T-helper 1 cell treated with Interleukin-12 subunit alpha and Interleukin-12 subunit beta and Interleukin-4 antibody, amounts not matched to agents 30 μg/mL and 1 μg/mL, for 36 hours (primary cell): Measurements from ENCODE around the gene MYL3.

Experiments
- H3K27ac Mint-ChIP-seq: one replicate; pipeline ENCODE4 v1.8.0; 2021; ENCODE audit warnings: mild to moderate bottlenecking, mixed read lengths
- H3K27me3 Mint-ChIP-seq: one replicate; pipeline ENCODE4 v1.8.0; 2021; ENCODE audit warnings: low read depth, mixed read lengths
- H3K36me3 Mint-ChIP-seq: one replicate; pipeline ENCODE4 v1.8.0; 2021; ENCODE audit warnings: low read depth, mixed read lengths
- H3K4me1 Mint-ChIP-seq: one replicate; pipeline ENCODE4 v1.8.0; 2021; ENCODE audit warnings: low read depth, mixed read lengths
- H3K4me3 Mint-ChIP-seq: one replicate; pipeline ENCODE4 v1.8.0; 2021; ENCODE audit warnings: mild to moderate bottlenecking, moderate library complexity, mixed read lengths
- H3K9me3 Mint-ChIP-seq: one replicate; pipeline ENCODE4 v1.8.0; 2021; ENCODE audit warnings: mixed read lengths

MYL3 gene

DNA sequence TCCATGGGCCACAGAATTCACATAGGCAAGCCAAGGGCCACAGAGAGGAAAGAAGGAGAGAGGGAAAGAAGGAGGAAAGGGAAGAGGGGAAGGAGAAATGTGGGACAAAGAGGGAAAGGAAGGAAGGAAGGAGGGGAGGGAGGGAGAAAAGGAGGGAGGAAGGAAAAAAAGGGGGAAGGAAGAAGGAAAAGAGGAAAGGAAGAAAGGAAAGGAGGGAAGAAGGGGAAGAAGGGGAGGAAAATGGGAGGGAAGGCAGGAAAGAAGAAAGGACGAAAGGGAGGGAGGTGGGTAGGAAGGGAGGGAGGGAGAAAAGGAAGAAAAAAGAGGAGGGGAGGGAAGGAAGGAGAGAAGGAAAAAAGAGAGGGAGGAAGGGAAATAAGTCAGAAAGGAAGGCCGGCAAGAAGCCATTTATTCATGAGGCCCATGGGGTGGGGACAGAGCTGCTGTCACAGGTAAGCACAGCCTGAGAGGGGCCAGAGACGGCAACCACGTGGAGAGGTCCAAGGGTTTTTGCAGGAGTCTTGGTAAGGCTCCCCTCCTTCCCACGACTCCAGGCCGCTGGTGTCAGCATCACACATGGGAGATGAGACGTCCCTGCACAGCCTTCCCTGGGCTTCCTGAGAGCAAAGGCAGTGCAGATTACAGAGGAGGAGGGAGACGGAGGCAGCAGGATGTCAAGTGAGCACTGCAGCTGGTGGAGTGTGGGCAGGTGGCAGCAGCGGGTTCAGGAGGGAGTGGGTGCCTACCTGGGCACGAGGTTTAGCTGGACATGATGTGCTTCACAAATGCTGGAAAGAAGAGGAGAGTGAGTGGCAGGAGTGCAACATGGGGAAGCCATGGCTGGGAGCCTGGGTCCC is 5.5 kb downstream of the MYL3 start:
- Mint-ChIP-seq H3K27me3 (no peaks in the 10 kb centered on the region), H3K4me3 (no peak overlapping the region), H3K4me1 (no peaks in the 10 kb centered on the region), H3K9me3 (no peaks in the 10 kb centered on the region), H3K36me3 (no peaks in the 10 kb centered on the region), H3K27ac (no peak overlapping the region)

DNA sequence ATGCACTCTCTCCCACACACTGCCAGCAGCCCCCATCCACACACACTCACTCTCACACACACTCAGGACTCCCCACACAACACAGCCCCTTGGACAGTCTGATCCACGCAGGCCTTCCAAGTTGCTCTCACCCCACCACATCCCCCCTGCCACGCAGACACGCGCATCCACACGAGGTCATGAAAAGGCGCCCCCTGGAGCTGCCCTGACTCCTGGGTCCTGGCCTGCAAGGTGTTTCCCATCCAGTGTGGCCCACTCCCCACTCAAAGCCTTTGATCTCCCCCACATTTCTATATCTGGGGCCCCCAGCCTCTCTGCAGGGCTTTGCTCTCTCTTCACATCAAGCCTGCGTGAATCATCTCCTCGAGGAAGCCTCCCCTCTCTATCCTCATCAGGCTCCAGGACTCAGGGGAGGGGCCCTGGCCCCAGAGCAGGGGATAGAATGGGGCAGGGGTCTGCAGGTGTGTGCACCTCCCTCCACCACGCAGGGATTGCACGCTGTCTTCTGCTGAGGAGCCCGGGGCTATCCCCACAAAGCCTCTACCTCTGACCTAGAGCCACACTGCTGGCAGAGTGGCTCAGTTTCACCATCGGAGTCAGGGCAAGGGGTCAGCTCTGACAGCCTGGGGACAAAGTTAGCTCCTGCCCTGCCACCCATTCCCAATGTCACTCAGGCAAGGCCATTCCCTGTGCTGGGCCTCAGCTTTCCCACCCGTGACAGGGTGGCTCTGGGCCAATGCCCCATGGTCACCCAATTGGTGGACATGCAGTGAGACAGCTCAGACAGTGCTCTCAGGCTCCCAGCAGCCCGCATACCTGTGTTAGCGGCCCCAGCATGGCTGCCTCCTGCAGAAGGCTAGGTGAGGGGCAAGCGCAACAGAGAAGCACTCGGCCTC is 6.4 kb downstream of the MYL3 start:
- Mint-ChIP-seq H3K36me3 (no peaks in the 10 kb centered on the region), H3K27ac (no peak overlapping the region), H3K27me3 (no peaks in the 10 kb centered on the region), H3K9me3 (no peaks in the 10 kb centered on the region), H3K4me1 (no peaks in the 10 kb centered on the region), H3K4me3 (no peak overlapping the region)

DNA sequence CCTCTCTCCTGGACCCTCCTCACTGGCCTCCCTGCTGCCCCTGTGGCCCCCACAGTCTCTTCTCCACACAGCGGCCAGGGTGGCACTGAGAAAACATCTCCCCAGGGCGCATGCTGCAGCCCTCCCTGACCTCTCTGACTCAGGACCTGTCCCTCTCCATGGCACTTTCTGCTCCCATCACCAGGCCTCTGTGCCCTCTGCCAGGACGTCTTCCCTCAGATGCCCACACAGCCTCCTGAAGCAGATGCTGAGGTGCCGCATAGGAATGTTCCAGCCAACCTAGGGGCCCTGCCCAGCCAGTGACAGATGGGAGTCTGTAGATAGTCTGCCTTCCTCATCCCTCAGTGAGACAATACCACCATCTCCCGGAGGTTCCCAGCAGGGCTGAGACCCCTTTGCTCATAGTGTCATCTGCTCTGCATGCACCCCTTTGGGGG is 8.7 kb downstream of the MYL3 start:
- no peaks in the 10 kb centered on the region for H3K36me3 Mint-ChIP-seq
- H3K27me3 Mint-ChIP-seq = no peaks in the 10 kb centered on the region
- no peak overlapping the region for H3K4me3 Mint-ChIP-seq
- H3K4me1 Mint-ChIP-seq = no peaks in the 10 kb centered on the region
- H3K9me3 Mint-ChIP-seq = no peaks in the 10 kb centered on the region
- no peak overlapping the region for H3K27ac Mint-ChIP-seq

DNA sequence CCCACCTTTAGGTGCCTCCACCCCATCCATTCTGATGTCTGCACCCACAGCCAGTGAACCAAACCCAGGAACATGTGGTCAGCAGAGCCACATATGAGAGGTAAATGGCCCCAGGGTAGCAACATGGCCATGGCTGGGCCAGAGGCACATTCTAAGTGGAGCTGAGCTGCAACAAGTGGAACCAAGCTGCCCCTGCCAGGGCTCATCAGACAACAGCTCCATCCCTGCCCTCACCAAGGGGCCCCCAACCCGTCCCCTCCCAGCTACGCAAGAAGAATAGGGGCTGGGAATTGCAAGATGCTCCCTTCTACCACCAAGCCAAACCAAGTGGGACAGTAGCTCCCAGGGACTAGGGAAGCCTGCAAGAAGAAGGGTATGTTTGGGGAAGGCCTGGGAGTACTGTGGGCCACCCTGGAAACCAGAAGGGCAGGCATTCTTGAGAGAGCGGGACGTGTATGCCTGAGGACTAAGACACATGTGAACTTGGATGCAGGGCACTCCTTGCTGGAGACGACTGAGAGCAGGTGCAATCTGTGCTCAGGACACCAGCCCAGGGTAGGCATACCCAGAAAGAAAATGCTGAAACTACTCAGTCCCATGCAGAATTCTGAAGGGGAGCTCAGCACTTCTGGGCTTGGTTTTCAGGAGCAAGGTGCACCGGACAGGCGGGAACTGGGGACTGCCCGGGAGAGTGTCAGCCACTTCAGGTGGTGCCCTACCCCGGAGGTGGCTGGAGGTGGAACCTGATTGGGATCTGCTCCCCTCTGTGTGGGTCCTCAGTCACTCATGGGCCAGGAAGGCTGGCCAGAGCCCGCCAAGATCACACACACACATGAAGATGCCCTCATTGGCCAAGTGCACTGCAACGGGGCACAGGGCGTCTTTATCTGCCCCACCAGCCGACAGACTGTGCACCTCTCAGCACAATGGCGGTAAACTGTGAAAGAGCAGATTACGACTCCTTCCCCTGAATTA is 9.5 kb downstream of the MYL3 start:
- H3K9me3 Mint-ChIP-seq = no peaks in the 10 kb centered on the region
- no peak overlapping the region for H3K4me3 Mint-ChIP-seq
- no peaks in the 10 kb centered on the region for H3K4me1 Mint-ChIP-seq
- H3K36me3 Mint-ChIP-seq = no peaks in the 10 kb centered on the region
- no peak overlapping the region for H3K27ac Mint-ChIP-seq
- no peaks in the 10 kb centered on the region for H3K27me3 Mint-ChIP-seq

DNA sequence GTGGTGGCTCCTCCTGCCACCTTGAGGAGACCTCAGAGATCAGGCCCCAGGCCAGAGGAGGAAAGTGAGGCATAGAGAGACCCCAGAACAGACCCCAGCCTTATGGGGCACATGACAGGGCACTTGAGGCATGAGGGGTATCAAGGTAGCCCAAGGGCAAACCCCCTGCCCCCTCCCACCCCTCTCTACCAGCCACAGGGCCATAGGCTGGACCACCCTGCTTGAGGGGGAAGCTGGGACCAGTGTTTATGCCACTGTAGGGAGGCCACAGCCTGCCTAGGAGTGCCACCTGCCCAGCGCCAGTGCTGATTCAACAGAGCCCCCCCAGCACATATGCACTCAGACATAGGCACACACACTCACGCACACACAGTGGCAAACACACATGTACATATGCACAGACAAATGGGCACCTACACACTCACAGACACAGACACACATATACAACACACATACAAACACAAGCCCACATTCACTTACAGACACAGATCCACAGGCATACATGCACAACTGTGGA is 10.3 kb downstream of the MYL3 start:
- no peaks in the 10 kb centered on the region for H3K27me3 Mint-ChIP-seq
- no peak overlapping the region for H3K4me3 Mint-ChIP-seq
- H3K4me1 Mint-ChIP-seq = no peaks in the 10 kb centered on the region
- no peaks in the 10 kb centered on the region for H3K36me3 Mint-ChIP-seq
- H3K9me3 Mint-ChIP-seq = no peaks in the 10 kb centered on the region
- no peak overlapping the region for H3K27ac Mint-ChIP-seq

DNA sequence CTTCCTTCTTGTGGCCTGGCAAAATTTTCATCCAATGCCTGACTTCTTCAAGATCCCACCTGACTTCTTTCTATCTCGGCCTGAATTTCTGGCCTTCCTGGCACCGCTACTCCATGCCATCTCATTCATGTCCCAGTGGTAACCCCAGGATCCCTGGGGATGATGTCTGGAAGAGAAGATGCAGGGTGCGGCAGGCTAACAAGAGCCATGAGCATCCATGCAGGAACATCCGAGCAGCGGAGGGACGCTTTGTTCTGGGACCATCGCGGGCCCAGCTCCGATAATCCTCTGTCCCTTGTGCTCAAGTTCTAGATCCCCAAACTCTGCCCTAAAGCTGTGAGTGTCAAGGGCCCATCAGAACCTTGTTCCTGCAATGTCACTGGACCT is 10.9 kb downstream of the MYL3 start:
- no peak overlapping the region for H3K27ac Mint-ChIP-seq
- no peaks in the 10 kb centered on the region for H3K4me1 Mint-ChIP-seq
- no peaks in the 10 kb centered on the region for H3K36me3 Mint-ChIP-seq
- no peaks in the 10 kb centered on the region for H3K27me3 Mint-ChIP-seq
- no peaks in the 10 kb centered on the region for H3K9me3 Mint-ChIP-seq
- H3K4me3 Mint-ChIP-seq = no peak overlapping the region

DNA sequence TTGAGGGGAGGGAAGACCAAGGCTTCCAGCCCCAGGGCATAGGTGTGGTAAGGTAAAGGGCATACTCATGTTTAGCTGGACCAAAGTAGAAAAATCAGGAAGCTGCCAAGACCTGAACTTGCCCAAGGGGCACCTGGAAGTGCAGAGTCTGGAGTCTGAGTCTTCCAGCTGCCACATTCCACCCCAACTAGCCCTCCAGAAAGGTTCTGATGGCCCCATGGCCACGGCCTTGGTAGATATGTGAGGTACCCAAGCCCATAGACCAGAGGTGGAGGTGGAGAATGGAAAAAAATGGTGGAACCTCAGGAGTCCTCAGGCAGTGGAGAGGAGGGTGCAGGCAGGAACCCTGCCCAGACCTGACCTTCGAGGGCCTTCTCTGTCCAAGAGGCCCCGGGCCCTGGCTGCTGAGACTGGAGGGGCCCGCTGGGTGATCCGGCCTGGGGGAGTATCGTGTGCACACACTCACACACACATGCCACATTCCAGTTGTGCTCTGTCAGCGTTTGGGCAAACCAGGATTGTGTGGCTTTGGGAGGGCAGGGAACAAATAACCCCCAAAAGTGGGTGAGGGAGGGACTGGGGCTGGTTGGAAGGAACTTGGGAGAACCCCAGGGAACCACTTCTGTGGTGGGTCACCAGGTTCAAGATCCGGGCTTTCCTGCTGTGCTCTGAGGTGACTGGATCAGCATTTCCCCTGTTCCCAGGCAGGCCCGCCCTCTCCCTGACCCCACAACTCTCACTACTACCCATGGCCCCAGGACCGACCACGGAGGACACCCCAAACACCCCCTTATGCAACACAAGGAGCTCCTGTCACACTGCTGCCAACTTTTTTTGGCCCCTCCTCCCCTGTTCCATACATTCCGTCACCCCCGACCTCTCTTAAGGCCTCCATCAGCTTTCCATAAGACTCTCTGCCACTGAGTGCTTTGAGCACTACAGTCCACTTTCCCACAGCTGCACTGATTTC is 11.6 kb downstream of the MYL3 start:
- Mint-ChIP-seq H3K4me1 (no peaks in the 10 kb centered on the region), H3K4me3 (no peak overlapping the region), H3K27me3 (no peaks in the 10 kb centered on the region), H3K9me3 (no peaks in the 10 kb centered on the region), H3K27ac (no peak overlapping the region), H3K36me3 (no peaks in the 10 kb centered on the region)

DNA sequence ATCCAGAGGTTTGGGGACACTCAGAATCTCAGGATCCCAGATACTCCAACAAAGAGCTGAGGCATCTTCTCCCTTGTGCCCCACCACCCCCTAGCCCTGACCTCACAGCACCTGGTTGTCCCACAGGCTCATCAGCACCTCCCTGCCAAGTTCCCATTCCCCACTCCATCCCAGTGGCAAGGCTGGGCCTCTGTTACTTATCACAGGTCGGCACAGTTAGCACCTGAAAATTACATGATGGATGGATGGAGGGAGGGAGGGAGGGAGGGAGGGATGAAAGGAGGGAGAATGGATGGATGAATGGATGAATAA is 12.8 kb downstream of the MYL3 start:
- Mint-ChIP-seq H3K4me1 (peaks cover under 1% of the 10 kb centered on the region), H3K36me3 (no peaks in the 10 kb centered on the region), H3K9me3 (no peaks in the 10 kb centered on the region), H3K27me3 (no peaks in the 10 kb centered on the region), H3K27ac (no peak overlapping the region), H3K4me3 (no peak overlapping the region)

DNA sequence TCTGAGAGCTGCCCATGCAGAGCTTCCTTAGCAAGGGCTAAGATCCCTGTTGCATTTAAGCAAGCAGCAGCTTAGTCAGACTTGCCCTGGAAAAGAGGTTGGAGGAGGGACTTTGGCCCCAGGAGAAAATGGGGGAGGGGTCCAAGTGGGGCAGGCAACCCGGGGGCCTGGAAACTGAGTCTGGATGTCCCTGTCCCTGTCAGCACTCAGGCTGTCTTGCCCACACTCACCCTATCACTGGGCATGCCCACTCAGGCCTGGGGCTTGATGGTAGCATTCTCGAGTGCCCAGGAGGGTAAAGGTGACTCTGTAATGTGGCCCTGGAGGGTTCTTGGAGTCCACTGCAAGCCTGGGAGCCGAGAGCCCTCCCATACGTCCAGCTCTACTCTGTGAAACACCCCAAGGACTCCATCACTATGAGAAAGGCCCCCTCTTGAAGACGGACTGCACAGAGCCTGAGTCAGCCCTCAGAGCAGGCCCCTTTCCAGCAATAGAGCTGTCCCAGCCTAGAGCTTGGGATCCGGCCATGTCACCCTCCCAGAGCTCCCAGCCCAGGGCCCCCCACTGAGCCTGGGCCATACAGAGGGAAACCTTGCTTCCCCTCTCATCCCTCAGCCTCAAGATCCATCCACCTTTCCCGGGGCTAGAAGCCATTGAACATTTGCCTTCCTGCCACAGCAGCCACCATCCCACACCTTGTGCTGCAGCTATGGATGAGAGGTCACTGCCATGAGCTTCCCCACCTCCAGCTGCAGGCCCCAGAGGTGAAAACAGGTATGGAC is 13.4 kb downstream of the MYL3 start:
- no peaks in the 10 kb centered on the region for H3K36me3 Mint-ChIP-seq
- no peak overlapping the region for H3K27ac Mint-ChIP-seq
- peaks cover 3% of the 10 kb centered on the region for H3K27me3 Mint-ChIP-seq
- no peaks in the 10 kb centered on the region for H3K9me3 Mint-ChIP-seq
- peaks cover 2% of the 10 kb centered on the region for H3K4me1 Mint-ChIP-seq
- no peak overlapping the region for H3K4me3 Mint-ChIP-seq

DNA sequence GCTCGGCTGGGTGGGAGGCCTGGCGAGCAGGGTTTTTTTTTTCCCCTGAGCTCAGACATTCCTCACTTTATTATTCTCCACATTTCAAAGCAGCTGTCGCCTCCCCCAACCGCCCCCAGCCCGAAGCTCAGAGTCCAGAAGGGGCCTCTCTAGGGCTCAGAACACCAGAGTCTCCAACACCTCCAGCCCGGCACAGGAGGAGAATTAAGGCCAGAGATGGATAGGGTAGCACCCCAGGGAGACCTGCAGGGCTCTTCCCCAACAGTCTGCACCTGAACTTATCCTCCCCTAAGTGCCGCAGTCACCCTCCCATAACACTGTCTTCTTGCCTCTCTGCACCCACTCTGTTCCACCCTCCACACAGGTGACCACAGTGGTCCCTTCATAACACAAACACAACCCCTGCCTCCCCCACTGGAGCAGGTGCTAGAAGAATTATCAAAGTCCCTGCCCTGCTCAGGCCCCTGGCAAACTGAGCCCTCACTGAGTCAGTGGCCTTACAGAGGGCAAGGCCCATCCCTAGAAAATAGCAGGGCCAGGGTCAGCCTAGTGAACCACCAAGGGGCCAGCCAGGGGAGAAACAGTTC is 14.1 kb downstream of the MYL3 start:
- no peaks in the 10 kb centered on the region for H3K36me3 Mint-ChIP-seq
- H3K4me3 Mint-ChIP-seq = no peak overlapping the region
- no peaks in the 10 kb centered on the region for H3K9me3 Mint-ChIP-seq
- H3K4me1 Mint-ChIP-seq = peaks cover 2% of the 10 kb centered on the region
- peaks cover 10% of the 10 kb centered on the region for H3K27me3 Mint-ChIP-seq
- H3K27ac Mint-ChIP-seq = no peak overlapping the region

DNA sequence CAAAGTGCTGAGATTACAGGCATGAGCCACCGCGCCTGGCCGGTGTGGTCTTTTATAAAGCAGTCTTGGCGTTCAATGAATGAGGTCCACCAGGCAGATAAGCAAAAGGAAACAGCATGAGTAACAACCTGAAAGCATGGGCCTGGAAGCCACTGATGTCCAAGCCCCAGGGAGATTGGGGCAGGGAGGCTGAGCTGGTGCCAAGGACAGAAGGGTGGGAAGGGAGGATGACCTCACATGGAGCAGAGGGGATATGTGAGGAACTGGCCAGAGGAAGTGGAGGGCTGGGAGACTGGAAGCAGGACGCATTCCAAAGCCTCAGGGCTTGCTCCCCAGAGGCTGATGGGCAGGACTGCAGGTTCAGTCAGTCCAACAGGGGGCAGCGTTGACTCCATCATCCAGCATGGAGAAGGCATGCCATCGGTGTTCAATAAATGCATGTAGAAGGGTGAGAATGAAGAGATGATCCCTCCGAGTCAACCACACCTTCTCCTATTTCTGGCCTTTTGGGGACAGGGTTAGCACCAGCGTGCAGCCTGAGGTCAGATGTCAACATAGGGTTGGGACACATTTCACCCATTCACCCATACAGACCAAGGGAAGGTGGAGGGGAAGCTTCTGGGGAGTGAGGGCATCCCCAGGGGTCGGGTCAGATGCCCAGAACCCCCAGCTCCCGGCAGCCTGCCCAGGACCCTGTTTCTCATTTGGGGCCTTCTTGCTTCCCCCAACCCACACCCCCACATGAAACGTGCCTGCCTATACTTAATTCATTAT is 14.8 kb downstream of the MYL3 start:
- no peak overlapping the region for H3K27ac Mint-ChIP-seq
- peaks cover 2% of the 10 kb centered on the region for H3K4me1 Mint-ChIP-seq
- peaks cover 15% of the 10 kb centered on the region for H3K27me3 Mint-ChIP-seq
- no peaks in the 10 kb centered on the region for H3K9me3 Mint-ChIP-seq
- H3K4me3 Mint-ChIP-seq = no peak overlapping the region
- H3K36me3 Mint-ChIP-seq = no peaks in the 10 kb centered on the region

DNA sequence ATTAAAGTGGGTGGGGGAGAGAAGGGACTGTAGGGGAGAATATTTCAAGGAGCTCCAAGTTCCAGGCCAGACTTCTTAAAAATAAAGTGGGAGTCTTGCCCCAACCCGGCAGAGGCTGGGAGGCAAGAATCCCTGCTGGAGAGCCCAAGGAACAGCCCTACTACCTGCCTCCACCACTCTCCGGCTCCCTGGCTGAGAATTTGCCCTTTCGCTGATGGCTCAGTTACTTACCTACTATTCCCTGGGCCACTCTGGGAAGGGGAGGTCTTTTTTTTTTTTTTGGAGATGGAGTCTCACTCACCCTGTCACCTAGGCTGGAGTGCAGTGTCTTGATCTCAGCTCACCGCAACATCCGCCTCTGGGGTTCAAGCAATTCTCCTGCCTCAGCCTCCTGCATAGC is 15.5 kb downstream of the MYL3 start:
- peaks cover 2% of the 10 kb centered on the region for H3K4me1 Mint-ChIP-seq
- no peak overlapping the region for H3K4me3 Mint-ChIP-seq

More for the DNA sequence above, 15.5 kb downstream of the MYL3 start:
- Mint-ChIP-seq H3K36me3 (no peaks in the 10 kb centered on the region), H3K9me3 (no peaks in the 10 kb centered on the region), H3K27ac (no peak overlapping the region), H3K27me3 (peaks cover 22% of the 10 kb centered on the region)
